OCI-LY1 (cell line): Measurements from ENCODE around the gene FAM200A.

ENCODE experiments used
- H2AFZ ChIP-seq: fragments of 200-600 bp; sonication (generic), shearing (Covaris generic); 2 replicates; pipeline ENCODE4 v1.6.0; 2014; ENCODE audit warnings: antibody characterized with exemption, mild to moderate bottlenecking, low read length
- H3F3A ChIP-seq: fragments of 200-600 bp; sonication (generic), shearing (Covaris generic); 2 replicates; pipeline ENCODE4 v1.6.0; 2014; ENCODE audit warnings: mild to moderate bottlenecking, antibody characterized with exemption, low read length, moderate library complexity; ENCODE audit not compliant: insufficient read depth
- H3K27ac ChIP-seq: fragments of 200-600 bp; sonication (generic); 2 replicates; pipeline ENCODE4 v1.5.1; 2014; ENCODE audit warnings: low read length, mixed run types, mild to moderate bottlenecking, low read depth; ENCODE audit not compliant: poor library complexity, severe bottlenecking
- H3K27me3 ChIP-seq: fragments of 200-600 bp; sonication (generic); 2 replicates; pipeline ENCODE4 v1.6.0; 2014; ENCODE audit warnings: antibody characterized with exemption, mild to moderate bottlenecking, low read length, moderate library complexity; ENCODE audit not compliant: insufficient read depth
- H3K36me3 ChIP-seq: fragments of 200-600 bp; sonication (generic); 2 replicates; pipeline ENCODE4 v1.6.1; 2014; ENCODE audit warnings: mild to moderate bottlenecking, antibody characterized with exemption, low read length, moderate library complexity, mixed read lengths; ENCODE audit not compliant: insufficient read depth
- H3K4me1 ChIP-seq: fragments of 200-600 bp; sonication (generic); 2 replicates; pipeline ENCODE4 v1.5.1; 2014; ENCODE audit warnings: mild to moderate bottlenecking, low read length, moderate library complexity; ENCODE audit not compliant: insufficient read depth, severe bottlenecking
- H3K4me2 ChIP-seq: fragments of 200-600 bp; sonication (generic), shearing (Covaris generic); 2 replicates; pipeline ENCODE4 v1.6.1; 2014; ENCODE audit warnings: low read length
- H3K4me3 ChIP-seq: fragments of 200-600 bp; sonication (generic); 2 replicates; pipeline ENCODE4 v1.5.1; 2014; ENCODE audit warnings: low read length, low read depth, mild to moderate bottlenecking, mixed read lengths; ENCODE audit not compliant: poor library complexity, severe bottlenecking
- H3K79me2 ChIP-seq: fragments of 200-600 bp; shearing (Covaris generic); 2 replicates; pipeline ENCODE4 v1.6.1; 2016; ENCODE audit warnings: mixed run types, low read length, mixed read lengths; ENCODE audit not compliant: insufficient read depth
- H3K9ac ChIP-seq: fragments of 200-600 bp; sonication (generic), shearing (Covaris generic); 2 replicates; pipeline ENCODE4 v1.6.1; 2014; ENCODE audit warnings: mild to moderate bottlenecking, low read length, mixed read lengths
- H3K9me2 ChIP-seq: fragments of 200-600 bp; sonication (generic), shearing (Covaris generic); 2 replicates; pipeline ENCODE4 v1.6.1; 2014; ENCODE audit warnings: low read depth, mild to moderate bottlenecking, low read length, mixed read lengths
- H3K9me3 ChIP-seq: fragments of 200-600 bp; shearing (Covaris generic); 2 replicates; pipeline ENCODE4 v1.6.1; 2014; ENCODE audit warnings: low read length, mixed read lengths
- H4K20me1 ChIP-seq: fragments of 200-600 bp; sonication (generic), shearing (Covaris generic); 2 replicates; pipeline ENCODE4 v1.6.0; 2016; ENCODE audit warnings: mild to moderate bottlenecking, low read length; ENCODE audit not compliant: insufficient read depth
- CTCF ChIP-seq: fragments of 200-600 bp; sonication (generic), shearing (Covaris generic); IDR thresholded peaks from 2 replicates; pipeline ENCODE4 v1.5.1; 2017; ENCODE audit warnings: mild to moderate bottlenecking, antibody characterized with exemption, low read length, moderate library complexity, mixed read lengths
- EZH2 ChIP-seq: fragments of 200-600 bp; sonication (generic), shearing (Covaris generic); IDR thresholded peaks from 2 replicates; pipeline ENCODE4 v1.8.0; 2017; ENCODE audit warnings: borderline replicate concordance, mixed run types, mild to moderate bottlenecking, antibody characterized with exemption, low read length, moderate library complexity, mixed read lengths

FAM200A gene

GRCh38 chr7:99497766-99498545 is 54.0 kb downstream of the FAM200A start:
- Histone ChIP-seq H2AFZ (no peak overlapping the region), H3K4me1 (peaks cover 24% of the 10 kb centered on the region), H3K27ac (no peak overlapping the region), H3K4me2 (peak overlapping the region; percentile 94), H3K27me3 (no peaks in the 10 kb centered on the region), H3K9ac (peak overlapping the region; percentile 78), H3K79me2 (peaks cover 33% of the 10 kb centered on the region), H3F3A (no peaks in the 10 kb centered on the region), H3K9me3 (peaks cover 12% of the 10 kb centered on the region), H4K20me1 (peaks cover 3% of the 10 kb centered on the region; the same call in 1 of the 2 replicates), H3K9me2 (no peaks in the 10 kb centered on the region), H3K4me3 (peak overlapping the region; percentile 77), H3K36me3 (peaks cover 56% of the 10 kb centered on the region)
- TF ChIP-seq CTCF (no peak), EZH2 (no peak)
